ENCODE data around the gene ATXN7.

Gene ATXN7

DNA sequence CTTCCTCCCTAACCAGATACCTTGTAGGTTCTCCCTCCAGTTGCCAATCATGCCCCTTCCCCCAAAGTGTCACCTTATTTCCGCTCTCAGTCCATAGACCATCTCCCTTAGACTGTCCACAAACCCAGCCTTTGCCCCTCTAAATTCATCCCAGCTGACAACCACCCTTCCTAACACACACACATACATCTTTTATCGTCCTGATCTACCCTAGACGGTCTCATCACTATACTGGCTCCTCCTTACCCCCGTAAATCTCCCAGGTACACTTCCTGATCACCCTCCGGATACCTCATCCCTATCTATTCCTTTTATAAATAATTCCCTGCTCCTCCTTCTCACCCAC, 890 bp upstream of the ATXN7 start:
- in situ Hi-C loops (cut with MboI; ENCODE audit: low pct_unique_long_range_greater_than_20kb, low sequenced_read_pairs, unreplicated experiment), result no loop called here
- peak; percentile 41 for DNase-seq (ENCODE audit: low spot score)
- TF ChIP-seq, protein P1, sequence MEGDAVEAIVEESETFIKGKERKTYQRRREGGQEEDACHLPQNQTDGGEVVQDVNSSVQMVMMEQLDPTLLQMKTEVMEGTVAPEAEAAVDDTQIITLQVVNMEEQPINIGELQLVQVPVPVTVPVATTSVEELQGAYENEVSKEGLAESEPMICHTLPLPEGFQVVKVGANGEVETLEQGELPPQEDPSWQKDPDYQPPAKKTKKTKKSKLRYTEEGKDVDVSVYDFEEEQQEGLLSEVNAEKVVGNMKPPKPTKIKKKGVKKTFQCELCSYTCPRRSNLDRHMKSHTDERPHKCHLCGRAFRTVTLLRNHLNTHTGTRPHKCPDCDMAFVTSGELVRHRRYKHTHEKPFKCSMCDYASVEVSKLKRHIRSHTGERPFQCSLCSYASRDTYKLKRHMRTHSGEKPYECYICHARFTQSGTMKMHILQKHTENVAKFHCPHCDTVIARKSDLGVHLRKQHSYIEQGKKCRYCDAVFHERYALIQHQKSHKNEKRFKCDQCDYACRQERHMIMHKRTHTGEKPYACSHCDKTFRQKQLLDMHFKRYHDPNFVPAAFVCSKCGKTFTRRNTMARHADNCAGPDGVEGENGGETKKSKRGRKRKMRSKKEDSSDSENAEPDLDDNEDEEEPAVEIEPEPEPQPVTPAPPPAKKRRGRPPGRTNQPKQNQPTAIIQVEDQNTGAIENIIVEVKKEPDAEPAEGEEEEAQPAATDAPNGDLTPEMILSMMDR (IDR thresholded peaks at IDR 0.05; ENCODE audit: extremely low read depth, insufficient read depth, missing control alignments), result no peak

DNA sequence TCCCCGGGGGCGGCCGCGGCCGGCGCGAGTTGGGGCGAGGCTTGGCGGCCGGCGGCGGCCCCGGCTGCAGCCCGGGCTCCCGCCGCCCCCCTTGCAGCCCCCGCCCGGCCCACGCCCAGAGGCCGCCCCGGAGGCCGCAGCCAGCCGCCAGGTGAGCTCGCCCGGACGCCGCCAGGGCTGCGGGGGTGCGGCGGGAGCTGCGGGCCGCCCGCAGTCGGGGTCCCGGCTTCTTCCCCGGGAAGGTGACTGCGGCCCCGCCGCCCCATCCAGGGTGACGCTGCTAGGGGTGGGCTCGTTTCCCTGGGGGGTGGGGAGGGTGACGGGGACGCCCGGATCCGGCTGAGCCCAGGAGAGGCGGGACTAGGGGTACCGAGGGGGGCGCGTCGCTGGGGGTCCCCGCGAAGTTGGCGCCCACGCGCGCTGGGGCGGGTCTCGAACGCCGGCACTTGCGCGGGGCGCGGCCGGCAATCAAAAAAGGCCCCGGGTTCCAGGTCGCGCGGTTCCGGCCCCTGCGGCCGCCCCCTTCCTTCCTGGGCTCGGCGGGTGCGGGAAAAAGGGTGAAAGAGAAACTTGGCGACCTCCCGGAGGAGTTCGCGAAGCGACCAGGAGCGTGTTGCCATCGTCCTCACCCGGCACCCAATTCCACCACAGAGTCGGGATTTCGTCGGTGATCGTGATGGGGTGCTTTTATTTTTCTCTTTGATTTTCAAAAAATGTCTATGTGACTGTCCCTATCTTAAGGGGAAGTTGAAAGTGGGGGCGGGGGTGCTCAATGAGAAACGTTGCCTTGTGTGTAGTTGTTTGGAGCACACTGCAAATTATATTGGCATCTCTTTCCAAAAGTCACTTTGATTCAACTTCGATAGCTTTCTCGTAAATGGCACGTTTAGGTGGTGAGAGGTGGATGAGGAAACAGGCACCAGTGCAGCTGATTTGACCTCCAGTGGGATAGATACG, 619 bp downstream of the ATXN7 start:
- in situ Hi-C loops (cut with MboI; ENCODE audit: low pct_unique_long_range_greater_than_20kb, low sequenced_read_pairs, unreplicated experiment), result no loop called here
- peak; percentile 80 for DNase-seq (ENCODE audit: low spot score)
- TF ChIP-seq, protein P1 (IDR thresholded peaks at IDR 0.05; ENCODE audit: extremely low read depth, insufficient read depth, missing control alignments), result no peak

DNA sequence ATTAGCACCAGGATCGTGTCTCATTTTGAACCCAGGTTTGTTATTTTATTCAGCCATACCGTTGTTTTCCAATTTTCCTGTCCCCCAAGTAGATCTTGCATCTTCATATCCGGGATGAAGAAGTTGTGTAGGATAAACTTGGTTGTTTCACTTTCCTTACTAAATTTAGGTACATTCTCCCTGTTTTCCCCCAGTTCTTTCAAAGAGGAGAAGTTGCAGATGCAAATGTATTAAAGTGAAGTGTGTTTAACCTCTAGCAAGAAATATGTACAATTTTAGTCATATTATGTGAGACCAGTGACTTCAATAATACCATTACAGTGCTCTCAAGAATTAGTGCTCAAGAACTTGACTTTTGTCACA, 1.3 kb downstream of the ATXN7 start:
- TF ChIP-seq, protein P1 (IDR thresholded peaks at IDR 0.05; ENCODE audit: extremely low read depth, insufficient read depth, missing control alignments), result no peak
- no peak for DNase-seq (ENCODE audit: low spot score)
- in situ Hi-C loops (cut with MboI; ENCODE audit: low pct_unique_long_range_greater_than_20kb, low sequenced_read_pairs, unreplicated experiment), result no loop called here

DNA sequence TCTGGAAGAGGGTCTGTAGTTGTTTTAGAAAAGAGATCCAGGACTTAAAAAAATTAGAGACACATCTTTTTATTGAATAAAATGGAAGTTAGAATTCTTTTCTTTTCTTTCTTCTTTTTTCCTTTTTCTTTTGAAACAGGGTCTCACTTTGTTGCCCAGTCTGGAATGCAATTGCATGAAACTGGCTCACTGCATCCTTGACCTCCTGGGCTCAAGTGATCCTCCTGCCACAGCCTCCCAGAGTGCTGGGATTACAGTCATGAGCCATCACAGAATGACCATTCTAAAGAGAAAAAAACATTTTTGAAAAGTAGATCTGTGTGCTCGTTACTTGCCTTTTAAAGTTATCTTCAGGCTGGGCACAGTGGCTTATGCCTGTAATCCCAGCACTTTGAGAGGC, 3.6 kb downstream of the ATXN7 start:
- in situ Hi-C loops (cut with MboI; ENCODE audit: low pct_unique_long_range_greater_than_20kb, low sequenced_read_pairs, unreplicated experiment), result no loop called here
- TF ChIP-seq, protein P1 (IDR thresholded peaks at IDR 0.05; ENCODE audit: extremely low read depth, insufficient read depth, missing control alignments), result no peak
- no peak for DNase-seq (ENCODE audit: low spot score)

DNA sequence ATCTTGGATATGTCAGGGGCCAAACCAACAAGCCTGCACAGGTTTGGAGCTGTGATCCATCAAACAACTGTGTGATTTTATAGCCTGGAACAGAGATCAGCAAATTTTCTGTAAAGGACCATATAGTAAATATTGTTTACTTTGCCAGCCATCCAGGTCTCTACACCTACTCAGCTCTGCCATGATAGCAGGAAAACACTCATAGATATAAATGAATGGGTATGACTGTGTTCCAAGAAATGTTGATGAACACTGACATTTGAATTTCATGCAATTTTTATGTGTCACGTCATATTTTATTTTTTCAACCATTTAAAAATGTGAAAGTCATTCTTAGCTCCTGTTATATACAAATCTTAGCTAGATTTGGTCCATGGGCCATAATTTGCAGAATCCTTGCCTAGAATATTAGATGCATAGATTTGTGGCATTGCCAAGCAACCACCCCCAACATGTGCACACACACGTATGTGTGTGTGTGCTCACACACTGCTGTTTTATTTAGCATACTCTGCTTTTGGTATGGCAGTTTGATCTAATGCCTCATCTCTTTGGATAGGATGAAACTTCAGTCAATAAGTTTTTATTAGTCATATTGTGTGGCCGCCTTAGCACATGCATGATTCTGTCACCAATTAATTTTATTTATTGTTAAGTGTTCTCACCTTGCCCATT, 6.4 kb downstream of the ATXN7 start:
- in situ Hi-C loops (cut with MboI; ENCODE audit: low pct_unique_long_range_greater_than_20kb, low sequenced_read_pairs, unreplicated experiment), result no loop called here
- no peak for DNase-seq (ENCODE audit: low spot score)
- TF ChIP-seq, protein P1 (IDR thresholded peaks at IDR 0.05; ENCODE audit: extremely low read depth, insufficient read depth, missing control alignments), result no peak

DNA sequence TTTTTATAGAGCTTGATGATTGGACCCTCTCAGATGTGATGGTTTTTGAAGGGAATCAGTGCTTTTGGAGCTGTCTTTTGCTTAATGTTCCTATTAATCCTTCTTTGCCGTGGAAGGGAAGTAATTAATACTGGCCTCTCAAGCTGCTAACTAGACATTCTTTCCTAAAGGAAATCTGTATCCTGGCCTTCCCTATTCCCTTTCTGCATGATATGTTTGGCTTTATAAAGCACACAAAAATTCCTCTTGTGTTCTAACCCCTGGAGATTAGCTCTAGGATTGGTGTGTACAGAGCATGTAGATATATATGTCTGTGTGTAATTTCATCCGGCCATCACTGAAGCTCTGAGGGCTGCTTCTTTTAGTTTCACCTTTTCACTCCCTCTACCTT, 6.9 kb downstream of the ATXN7 start:
- DNase-seq (ENCODE audit: low spot score), result no peak
- in situ Hi-C loops (cut with MboI; ENCODE audit: low pct_unique_long_range_greater_than_20kb, low sequenced_read_pairs, unreplicated experiment), result no loop called here
- TF ChIP-seq, protein P1 (IDR thresholded peaks at IDR 0.05; ENCODE audit: extremely low read depth, insufficient read depth, missing control alignments), result no peak

Data from GM13977 (cell line).